ENCODE measurements around the gene TMPRSS2.

DNA sequence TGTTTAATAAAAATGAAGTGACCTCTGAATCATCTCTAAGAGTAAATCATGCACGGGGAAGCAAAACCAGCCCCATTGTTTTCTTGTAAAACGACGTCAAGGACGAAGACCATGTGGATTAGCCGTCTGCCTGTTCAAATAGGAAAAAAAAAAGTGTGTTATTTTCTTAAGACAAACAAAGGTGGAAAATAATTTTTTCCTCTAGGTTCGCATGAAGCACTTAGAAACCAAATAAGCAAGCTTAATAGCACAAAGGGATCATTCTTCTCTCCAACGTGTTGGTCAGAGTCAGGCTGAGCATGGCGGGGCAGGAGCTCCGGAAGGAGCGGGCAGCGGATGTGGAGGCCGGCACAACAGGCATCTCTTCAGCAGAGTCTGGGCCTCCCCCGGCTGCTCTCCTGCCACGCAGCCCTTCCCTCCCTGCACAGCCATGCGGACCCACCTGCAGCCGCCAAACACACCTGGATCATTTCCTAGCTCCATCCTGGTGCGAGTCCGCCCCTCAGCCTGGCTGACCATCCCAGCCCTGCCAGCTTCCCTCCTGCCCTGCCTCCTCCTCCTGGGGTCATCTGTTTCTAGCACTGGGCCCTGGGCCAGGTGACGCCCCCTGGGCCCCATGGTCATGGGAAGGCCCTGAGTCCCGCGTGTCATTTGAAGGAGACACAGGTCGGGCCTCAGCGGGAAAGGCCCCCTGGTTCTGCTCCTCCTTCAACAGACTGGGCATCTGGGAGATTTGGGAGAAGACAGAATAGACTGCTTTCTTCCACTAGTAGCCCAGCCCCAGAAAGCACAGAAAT is 41.7 kb downstream of the TMPRSS2 start:
- TF ChIP-seq, protein P1, sequence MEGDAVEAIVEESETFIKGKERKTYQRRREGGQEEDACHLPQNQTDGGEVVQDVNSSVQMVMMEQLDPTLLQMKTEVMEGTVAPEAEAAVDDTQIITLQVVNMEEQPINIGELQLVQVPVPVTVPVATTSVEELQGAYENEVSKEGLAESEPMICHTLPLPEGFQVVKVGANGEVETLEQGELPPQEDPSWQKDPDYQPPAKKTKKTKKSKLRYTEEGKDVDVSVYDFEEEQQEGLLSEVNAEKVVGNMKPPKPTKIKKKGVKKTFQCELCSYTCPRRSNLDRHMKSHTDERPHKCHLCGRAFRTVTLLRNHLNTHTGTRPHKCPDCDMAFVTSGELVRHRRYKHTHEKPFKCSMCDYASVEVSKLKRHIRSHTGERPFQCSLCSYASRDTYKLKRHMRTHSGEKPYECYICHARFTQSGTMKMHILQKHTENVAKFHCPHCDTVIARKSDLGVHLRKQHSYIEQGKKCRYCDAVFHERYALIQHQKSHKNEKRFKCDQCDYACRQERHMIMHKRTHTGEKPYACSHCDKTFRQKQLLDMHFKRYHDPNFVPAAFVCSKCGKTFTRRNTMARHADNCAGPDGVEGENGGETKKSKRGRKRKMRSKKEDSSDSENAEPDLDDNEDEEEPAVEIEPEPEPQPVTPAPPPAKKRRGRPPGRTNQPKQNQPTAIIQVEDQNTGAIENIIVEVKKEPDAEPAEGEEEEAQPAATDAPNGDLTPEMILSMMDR (IDR thresholded peaks at IDR 0.05), result no peak
- TF ChIP-seq POLR2A (IDR thresholded peaks at IDR 0.05), result no peak

Data from heart left ventricle (tissue), 13 donors.